GM21576 (cell line): ENCODE measurements around the gene SHQ1.
"Not testable (repeated sequence)": the region's sequence is repeated elsewhere in the genome, so short reads cannot be mapped to it uniquely, and the experiment has no call there.

Experiments used
- ATAC-seq: cut with Tn5 transposase; IDR thresholded peaks from one replicate; pipeline ENCODE4 v1.9.1; 2021; ENCODE audit warnings: mild to moderate bottlenecking, moderate library complexity; ENCODE audit not compliant: unreplicated experiment

The SHQ1 gene

GRCh38 chr3:72722930-72723726, 125.1 kb downstream of the SHQ1 start:
- ATAC-seq, result no peak

- no peak for ATAC-seq
Measured at GRCh38 chr3:72721683-72722381, 126.4 kb downstream of the SHQ1 start.

DNA sequence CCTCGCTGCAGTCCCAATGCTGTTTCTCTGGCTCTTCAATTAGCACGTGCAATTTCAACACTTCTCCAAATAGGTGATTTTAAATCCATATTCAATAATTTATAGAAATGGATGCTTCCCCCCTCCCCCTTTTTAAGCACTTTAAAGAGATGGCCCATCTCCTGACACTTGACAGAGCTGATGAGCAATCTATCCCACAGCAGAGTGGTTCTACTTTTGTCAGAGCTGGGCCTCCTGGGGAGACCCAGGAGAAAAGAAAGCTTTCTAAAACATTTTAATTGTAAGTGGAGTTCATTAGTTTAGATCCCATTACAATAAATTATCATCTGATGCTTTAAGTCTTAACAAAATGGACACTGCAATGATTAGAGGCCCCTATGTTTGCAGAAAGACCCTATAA, 127.7 kb downstream of the SHQ1 start:
- ATAC-seq, result no peak

GRCh38 chr3:72719137-72719536, 129.1 kb downstream of the SHQ1 start:
- ATAC-seq, result no peak

GRCh38 chr3:72714135-72714534, 134.1 kb downstream of the SHQ1 start:
- not testable (repeated sequence) for ATAC-seq

GRCh38 chr3:72710471-72710870, 137.8 kb downstream of the SHQ1 start:
- not testable (repeated sequence) for ATAC-seq

- no peak for ATAC-seq
Measured at GRCh38 chr3:72708441-72708840, 139.8 kb downstream of the SHQ1 start.

DNA sequence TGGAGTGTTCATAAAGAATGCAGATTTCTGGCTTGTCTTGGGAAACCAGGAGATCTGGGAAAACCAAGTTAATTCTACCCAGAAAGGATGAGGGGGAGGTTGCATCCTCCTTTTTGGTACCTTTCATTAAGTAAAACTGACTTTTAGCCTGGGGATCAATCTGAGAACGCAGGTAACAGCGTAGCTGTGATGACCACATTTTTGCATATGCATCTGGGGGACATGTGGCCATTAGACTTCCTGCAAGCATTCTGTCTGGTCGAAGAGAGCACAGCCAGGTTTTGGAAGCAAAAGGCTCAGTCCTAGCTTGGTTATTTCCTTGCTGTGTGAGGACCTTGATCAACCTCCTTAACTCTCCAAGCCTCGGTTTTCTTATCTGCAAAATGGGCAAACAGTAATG, 145.2 kb downstream of the SHQ1 start:
- ATAC-seq, result no peak

- ATAC-seq, result no peak
Measured at GRCh38 chr3:72702390-72702789, 145.9 kb downstream of the SHQ1 start.

GRCh38 chr3:72700106-72700505, 148.1 kb downstream of the SHQ1 start:
- ATAC-seq, result no peak

DNA sequence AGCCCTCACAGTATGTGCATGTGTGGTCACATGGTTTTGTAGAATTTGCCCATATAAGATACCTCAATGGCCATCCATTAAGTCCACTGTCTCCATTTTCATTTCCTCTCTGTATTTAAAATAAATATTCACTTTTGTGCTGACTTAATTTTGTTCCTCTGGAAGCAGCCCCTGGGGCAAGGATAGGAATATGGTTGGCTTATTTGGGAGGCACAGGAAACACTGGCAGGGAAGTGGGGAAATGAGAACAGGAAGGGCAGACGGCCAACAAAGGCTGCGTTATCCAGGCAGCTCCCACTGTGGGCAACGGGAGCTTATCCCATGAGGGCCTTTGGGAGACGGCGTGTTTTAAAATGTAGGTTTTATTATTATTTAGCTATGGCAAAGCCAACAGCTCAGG, 148.6 kb downstream of the SHQ1 start:
- ATAC-seq, result no peak
